Activated CD8-positive, alpha-beta memory T cell treated with anti-CD3 and anti-CD28 coated beads, Interleukin-2, amount 50 U/mL, for 48 hours (primary cell): ENCODE data around the gene CHRM4.

Source experiments
- DNase-seq: peaks from one replicate; pipeline ENCODE4 v3.0.0-alpha.2; 2020

CHRM4 gene

GRCh38 chr11:46402957-46403902 is 11.7 kb upstream of the CHRM4 start:
- DNase-seq = no peak

GRCh38 chr11:46397526-46397925 is 6.0 kb upstream of the CHRM4 start:
- DNase-seq = no peak

- DNase-seq = no peak
Measured at GRCh38 chr11:46393759-46394158, 2.2 kb upstream of the CHRM4 start.

- DNase-seq = no peak
Measured at GRCh38 chr11:46393231-46393616, 1.6 kb upstream of the CHRM4 start.

DNA sequence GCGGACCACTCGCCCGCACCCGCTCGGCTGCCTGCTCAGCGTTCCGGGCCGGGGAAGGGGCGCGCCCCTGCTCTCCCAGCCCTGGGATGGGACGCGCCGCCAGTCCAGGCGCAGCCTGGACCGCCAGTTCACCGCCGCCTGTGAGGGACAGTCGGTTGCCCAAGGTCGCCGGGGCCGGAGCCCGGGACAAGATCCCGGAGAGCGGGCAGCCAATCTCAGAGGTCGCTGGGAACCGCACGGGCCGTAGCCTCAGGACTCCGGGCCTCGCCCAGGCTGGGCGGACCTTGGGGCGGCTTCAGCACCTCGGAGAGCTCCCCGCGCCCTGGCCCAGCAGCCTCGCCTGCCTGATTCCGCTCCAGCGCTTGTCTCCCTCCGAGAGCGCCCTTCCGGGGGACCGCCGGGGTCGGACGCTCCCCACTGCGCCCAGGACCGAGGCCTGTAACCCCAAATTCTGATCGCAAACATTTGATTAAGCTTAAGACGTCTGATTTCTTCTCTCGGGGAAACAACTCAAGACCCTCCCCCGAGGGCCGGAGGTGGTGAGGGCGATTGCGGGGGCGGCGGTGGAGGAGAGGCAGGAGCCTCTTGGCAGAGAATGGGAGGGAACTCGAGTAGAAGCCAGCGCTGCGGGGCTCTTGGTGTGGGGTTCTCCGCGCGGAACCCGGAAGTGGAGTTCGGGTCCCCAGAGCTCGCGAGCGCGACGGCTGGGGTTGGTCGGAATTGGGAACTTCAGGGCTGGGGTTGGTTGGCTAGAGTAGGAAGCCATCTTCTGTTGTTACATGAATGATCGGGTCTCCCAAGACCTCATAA is 1.1 kb upstream of the CHRM4 start:
- DNase-seq = peak; percentile 91

- DNase-seq = no peak
Measured at GRCh38 chr11:46391186-46391577, 394 bp downstream of the CHRM4 start.

DNA sequence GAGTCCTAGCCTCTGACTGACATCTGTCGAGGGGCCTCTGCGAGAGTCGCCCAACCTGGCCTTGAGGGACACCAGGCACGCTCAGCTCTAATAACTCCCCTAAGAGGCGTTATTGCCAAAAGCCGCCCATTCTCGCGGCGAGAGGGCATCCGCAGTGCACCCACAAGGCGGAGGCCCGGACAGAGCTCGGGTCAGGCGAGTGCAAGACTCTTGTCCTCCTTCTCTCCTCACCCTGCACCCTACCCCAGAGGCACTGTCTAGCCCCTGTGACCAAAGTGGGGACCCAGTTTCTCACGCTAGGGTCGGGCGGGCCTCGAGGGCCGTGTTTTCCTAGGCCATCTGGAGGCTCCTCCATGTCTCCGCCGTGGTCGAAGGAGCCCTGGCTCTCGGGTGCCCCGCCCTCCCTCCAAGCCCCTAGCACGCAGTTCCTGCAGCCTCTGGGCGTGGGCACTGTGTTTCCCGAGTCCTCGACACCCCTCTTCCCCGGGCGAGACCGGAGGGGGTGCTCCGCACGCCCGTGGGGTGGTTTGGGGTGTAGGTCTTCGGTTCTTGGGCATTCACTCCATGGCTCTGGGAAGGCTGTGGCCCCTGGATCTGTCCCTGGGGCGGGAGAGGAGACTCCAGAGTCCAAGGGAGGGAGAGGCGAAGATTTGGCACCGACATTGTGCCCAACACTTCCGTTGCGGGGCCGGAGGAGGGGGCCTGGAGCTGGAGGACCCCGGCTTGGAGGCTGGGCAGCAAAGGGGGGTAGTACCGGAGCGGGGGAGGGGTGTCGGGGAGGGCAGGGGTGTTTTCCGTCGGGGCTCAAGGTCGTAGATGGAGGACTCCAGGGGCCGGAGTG is 1.0 kb downstream of the CHRM4 start:
- no peak for DNase-seq

DNA sequence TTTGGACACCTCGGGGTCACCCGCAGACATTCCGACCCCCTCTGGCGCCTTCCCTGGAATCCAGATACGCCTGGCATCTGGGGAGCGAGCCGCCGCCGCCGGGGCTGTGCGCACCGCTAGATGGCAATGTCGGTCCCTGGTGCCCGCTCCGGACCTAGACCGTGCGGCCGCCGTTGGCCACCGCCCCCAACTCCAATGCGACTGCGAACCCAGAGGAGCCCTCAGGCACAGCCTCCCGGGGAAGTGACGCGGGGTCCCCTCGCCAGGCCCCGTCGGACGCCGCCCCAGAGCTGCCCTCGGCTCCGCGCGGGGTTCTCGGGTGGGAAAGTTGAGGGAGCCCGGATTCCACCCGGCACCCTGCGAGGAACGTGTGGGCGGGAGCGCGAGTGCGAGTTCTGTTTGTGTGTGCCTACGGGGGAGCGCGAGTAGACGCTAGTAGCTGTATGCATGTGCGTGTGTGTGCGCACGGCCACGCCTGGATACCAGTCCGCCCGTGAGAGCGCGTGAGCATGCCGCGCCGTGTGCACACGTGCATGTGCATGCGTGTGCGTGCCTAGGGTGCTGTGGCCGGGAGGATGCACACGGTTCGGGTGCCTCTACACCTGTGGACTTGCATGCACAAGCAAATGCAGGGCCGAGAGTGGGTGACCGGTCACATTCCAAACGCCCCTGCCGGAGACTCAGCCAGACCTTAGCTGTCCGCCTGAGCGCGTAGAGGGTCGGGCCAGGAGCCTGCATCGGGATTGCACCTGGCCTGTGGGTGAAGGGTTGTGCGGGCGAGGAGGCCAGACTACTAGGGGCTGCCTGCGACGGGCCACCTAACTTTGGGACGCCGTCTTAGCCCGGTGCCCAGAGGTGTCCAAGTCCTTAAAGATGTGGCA is 1.9 kb downstream of the CHRM4 start:
- peak; percentile 86 for DNase-seq

DNA sequence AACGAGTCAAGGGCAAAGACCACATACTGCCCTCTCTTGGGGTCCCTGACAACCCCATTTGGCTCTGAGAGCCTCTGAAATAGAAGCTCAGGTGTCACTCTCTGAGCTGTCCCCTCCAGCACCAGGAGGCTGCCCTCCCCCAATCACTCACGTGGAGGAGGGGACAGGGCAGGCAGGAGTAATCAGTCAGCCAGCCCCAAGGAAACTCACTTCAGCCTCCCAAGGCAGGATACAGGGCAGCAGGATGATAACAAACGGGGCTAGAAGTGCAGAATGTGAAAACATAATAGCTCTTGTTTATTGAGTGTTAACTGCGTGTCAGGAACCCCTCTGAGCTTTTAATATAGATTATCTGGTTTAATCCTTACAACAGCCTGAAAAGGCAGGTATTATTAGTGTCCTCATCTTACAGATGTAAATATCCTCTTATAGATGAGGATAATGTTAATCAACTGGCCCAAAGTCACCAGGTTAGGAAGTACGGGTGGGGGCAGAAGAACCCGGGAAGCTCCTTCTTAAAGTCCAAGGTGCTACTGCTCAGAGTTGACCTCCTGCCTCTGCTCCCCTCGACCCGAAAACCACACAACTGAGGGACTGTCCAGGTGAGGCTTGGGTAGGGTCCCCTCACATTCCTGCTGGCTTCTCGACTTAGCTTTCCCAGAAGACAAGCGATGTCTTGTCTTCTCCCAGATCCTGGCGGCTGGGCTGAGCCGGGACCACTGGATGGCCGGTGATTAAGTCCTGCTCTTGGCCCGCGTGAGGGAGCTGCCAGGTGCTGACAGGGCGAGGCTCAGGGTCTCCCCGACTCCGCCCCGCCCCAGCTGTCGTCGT is 2.7 kb downstream of the CHRM4 start:
- no peak for DNase-seq

- DNase-seq = no peak
Measured at GRCh38 chr11:46387919-46388618, 3.5 kb downstream of the CHRM4 start.

DNA sequence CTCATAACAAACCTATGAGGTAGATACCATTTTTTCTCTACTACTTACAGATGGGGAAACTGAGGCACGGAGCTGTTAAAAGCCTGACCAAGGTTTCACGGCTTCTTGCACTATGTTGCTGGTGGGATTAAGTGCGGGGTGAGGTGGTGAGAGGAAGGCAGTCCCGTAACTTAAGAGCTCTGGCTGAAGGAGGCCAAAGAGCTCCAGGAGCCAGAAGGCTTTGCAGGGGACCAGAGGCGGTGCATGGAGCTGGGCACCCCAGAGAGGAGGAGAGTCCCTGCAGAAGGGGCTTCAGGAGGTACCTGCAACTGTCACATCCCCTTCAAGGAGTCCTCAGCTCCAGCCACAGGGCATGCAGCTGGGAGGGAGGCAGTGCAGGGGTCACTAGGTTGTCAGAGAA is 4.1 kb downstream of the CHRM4 start:
- no peak for DNase-seq

DNA sequence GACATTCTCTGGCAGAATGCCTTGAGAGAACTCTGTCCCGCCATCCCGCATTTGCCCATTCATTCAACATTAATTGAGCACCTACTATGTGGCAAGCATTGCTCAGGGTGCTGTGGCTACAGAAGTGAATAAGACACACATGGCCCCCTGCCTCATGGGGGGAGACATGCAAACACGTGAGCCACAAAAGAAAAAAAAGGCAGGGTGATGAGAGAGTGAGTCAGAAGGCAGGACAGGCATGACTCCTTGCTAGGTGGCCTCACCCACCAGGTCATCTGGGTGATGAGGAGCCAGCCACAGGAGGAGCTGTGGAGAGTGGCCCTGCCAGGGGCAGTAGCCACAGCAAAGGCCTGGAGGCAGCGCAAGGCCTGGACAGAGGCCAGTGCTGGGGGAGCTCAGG is 4.9 kb downstream of the CHRM4 start:
- DNase-seq = no peak

GRCh38 chr11:46386005-46386578 is 5.5 kb downstream of the CHRM4 start:
- no peak for DNase-seq

DNA sequence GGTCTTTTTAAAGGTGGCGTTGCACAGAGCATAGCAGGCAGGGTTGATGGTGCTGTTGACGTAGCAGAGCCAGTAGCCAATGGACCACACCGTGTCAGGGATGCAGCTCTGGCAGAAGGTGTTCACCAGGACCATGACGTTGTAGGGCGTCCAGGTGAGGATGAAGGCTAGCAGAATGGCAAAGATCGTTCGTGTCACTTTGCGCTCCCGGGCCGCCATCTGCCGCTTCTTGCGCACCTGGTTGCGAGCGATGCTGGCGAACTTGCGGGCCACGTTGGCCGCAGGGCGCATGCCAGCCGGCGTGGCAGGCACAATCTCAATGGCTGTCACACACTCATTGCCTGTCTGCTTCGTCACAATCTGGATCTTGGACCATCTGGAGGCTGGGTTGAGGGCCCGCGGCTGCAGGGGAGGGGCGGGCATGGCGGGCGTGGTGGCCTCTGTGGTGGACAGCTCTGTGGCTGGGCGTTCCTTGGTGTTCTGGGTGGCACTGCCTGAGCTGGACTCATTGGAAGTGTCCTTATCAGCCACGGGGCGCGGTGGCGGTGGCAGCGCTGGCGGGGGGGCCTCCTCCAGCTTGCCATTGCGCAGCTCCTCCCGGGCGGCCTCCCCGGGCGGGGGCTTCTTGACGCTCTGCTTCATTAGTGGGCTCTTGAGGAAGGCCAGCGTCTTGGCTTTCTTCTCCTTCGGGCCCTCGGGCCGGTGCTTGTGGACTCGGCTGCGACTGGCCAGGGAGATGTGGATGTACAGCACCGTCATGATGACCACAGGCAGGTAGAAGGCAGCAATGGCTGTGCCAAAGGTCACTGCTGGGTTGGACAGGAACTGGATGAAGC is 6.2 kb downstream of the CHRM4 start:
- no peak for DNase-seq

GRCh38 chr11:46383974-46384701 is 7.4 kb downstream of the CHRM4 start:
- no peak for DNase-seq

- DNase-seq = no peak
Measured at GRCh38 chr11:46383404-46383758, 8.2 kb downstream of the CHRM4 start.

GRCh38 chr11:46382646-46383403 is 8.8 kb downstream of the CHRM4 start:
- DNase-seq = no peak
